Spleen (tissue), 7 donors: ENCODE data around the gene USH2A.

Experiments used
- POLR2A ChIP-seq, 3 donors: fragments of 450-650 bp; IDR thresholded peaks; one replicate each; pipeline ENCODE4 v1.5.1; 2017; ENCODE audit warnings: antibody characterized with exemption in 3 of 3, mild to moderate bottlenecking in 1 of 3
- POLR2AphosphoS5 ChIP-seq, 3 donors: sonication (generic); formaldehyde crosslinking; IDR thresholded peaks; one replicate each; pipeline ENCODE4 v1.5.1; 2017; ENCODE audit warnings: antibody characterized with exemption in 3 of 3
- TF ChIP-seq, protein P1 (sequence below), 11 experiments: fragments of 200-600 bp in 7 of 11; fragments of 450-650 bp in 4 of 11; sonication (generic) in 4 of 11; IDR thresholded peaks in 8 of 11; conservative IDR thresholded peaks in 3 of 11; 1 replicate in 7 of 11; 2 replicates in 4 of 11; pipeline versions ENCODE4 v1.4.0 to v1.8.0; 2016 to 2021; ENCODE audit warnings: antibody characterized with exemption in 11 of 11, inconsistent platforms in 4 of 11, mild to moderate bottlenecking in 1 of 11
- donor health status: DM: no; HTN: no; CAD: no; lungs with moderate emphysema.
- donor health status: DM: no; HTN: no; CAD: no.
- donor health status: DM: no; HTN: no; CAD: no.

DNA sequence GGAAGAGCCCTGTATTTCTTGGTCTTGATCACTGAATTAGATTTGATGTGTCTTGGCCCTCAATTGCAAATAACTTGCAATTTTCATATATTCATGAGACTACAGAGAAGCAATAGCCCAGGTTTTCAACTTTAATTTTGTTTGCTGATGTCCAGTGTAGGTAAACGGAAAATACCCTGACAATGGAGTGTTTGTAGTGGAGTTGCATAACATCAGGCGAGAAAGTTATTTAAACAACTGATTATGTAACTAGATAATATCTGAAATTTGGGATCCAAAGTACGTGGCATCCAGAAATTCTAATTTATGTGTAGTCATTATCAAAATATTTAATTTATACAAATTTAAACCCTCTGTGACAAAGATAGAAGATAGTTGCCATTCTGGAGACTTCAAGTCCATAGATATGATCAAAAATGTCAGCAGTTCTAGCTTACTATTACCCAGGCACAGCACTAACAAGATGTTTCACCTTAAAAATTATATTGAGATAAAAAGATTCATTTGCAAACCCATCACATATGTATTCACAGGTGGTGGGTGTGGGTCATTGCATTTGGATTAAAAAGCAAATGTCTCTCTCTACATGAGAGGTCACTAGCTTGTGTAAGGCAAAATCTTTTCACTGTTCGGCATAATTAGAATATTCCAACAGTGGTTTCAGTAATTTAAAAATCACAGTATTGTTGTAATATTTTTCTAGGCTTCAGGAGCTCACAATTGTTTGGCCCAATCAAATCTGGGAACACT, 705.4 kb downstream of the USH2A start:
- TF ChIP-seq, protein P1, sequence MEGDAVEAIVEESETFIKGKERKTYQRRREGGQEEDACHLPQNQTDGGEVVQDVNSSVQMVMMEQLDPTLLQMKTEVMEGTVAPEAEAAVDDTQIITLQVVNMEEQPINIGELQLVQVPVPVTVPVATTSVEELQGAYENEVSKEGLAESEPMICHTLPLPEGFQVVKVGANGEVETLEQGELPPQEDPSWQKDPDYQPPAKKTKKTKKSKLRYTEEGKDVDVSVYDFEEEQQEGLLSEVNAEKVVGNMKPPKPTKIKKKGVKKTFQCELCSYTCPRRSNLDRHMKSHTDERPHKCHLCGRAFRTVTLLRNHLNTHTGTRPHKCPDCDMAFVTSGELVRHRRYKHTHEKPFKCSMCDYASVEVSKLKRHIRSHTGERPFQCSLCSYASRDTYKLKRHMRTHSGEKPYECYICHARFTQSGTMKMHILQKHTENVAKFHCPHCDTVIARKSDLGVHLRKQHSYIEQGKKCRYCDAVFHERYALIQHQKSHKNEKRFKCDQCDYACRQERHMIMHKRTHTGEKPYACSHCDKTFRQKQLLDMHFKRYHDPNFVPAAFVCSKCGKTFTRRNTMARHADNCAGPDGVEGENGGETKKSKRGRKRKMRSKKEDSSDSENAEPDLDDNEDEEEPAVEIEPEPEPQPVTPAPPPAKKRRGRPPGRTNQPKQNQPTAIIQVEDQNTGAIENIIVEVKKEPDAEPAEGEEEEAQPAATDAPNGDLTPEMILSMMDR (IDR thresholded peaks at IDR 0.05 in 8 of 11, conservative IDR thresholded peaks at IDR 0.05 in 3 of 11) = no peak
- TF ChIP-seq POLR2A (IDR thresholded peaks at IDR 0.05) (no peak), POLR2AphosphoS5 (IDR thresholded peaks at IDR 0.05) (no peak)
